HG03139 (cell line): ENCODE data around the gene FLRT1.

Source experiments
- ATAC-seq: cut with Tn5 transposase; IDR thresholded peaks from one replicate; pipeline ENCODE4 v1.9.1; 2021; ENCODE audit not compliant: unreplicated experiment

FLRT1 gene

GRCh38 chr11:64084146-64084950 lies 48.6 kb downstream of the FLRT1 start:
- ATAC-seq = no peak

- ATAC-seq = no peak
Observed at GRCh38 chr11:64084951-64085710, 49.4 kb downstream of the FLRT1 start.
